GM20000 (cell line): ENCODE results near the gene MYH10.

Experiments
- DNase-seq: peaks from one replicate; pipeline ENCODE4 v3.0.0; 2012; ENCODE audit warnings: low spot score
- CTCF ChIP-seq: IDR thresholded peaks from 2 replicates; pipeline ENCODE4 v1.5.1; 2012; ENCODE audit warnings: mild to moderate bottlenecking, control low read depth; ENCODE audit errors: extremely low read depth, missing control alignments

MYH10 gene

DNA sequence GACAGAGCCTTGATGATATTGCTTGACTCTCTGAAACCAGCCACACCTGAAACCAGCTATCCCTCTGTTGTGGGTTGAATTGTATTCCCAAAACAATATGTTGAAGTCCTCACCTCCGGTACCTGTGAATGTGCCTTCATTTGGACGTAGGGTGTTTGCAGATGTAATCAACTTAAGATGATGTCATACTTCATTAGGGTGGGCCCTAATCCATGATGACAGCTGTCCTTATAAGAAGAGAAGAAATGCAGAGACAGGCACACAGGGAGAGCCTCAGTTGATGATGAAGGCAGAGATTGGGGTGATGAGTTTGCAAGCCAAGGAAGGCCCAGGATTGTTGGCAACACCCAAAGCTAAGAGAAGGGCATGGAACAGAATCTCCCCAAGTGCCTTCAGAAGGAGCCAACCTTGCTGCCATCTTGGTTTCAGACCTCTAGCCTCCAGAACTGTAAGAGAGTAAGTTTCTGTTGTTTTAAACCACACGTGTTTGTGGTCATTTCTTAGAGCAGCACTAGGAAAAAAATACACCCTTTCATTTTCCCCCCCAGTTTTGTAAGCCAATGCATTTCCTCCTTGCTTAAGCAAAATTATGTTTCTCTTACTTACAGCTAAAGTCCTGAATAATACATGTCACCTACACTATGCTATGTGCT, 29.4 kb upstream of the MYH10 start:
- no peak for TF ChIP-seq CTCF
- no peak for DNase-seq

GRCh38 chr17:8658810-8659209, 28.3 kb upstream of the MYH10 start:
- DNase-seq: no peak
- no peak for TF ChIP-seq CTCF

GRCh38 chr17:8656693-8657092, 26.2 kb upstream of the MYH10 start:
- no peak for DNase-seq
- no peak for TF ChIP-seq CTCF

GRCh38 chr17:8654822-8655221, 24.3 kb upstream of the MYH10 start:
- DNase-seq: no peak
- TF ChIP-seq CTCF: no peak

DNA sequence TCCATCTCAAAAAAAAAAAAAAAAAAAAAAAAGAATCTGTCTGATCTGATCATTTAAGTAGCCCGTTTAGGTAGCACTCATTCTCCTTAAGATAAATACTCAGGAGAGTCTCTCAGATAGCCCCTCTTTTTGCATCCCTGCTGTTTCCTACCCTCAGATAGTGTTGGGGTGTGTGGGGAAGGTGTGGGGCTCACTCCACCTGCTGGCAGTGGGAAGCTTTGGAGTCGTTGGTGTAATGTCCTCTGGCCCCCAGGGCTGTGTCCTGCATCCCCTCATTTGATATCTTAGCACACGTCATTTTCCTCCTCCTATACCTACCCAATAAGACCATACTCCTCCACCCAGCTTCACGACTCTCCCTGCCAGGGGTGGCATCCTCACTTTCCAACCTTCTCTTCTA, 20.5 kb upstream of the MYH10 start:
- peak; percentile 15 for TF ChIP-seq CTCF
- no peak for DNase-seq

DNA sequence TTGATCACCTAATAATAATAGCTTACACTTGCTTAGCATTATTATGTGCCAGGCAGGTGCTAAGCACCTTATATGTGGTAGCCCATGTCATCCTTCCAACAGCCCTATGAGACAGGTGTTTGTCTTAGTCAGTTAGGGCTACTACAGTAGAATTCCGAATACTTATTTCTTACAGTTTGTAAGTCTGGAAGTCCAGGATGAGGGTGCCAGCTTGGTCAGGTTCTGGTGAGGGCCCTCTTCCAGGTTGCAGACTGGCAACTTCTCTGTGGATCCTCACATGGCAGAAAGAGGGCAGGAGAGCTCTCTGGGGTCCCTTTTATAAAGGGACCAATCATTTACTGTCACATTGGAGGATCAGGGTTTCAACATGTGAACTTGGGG, 19.6 kb upstream of the MYH10 start:
- TF ChIP-seq CTCF: no peak
- no peak for DNase-seq

- no peak for DNase-seq
- TF ChIP-seq CTCF: no peak
Measured at GRCh38 chr17:8649157-8650118, 18.9 kb upstream of the MYH10 start.
